ENCODE data around the gene PCDHGA9. TPM values are rescaled to one million over a fixed set of nuclear protein-coding genes. Genes with fewer than 3 reads are reported as not detected.

PCDHGA9 gene
- total and polyA plus RNA-seq, 9 of the 15 experiments (the other 6 are each of a cell fraction or from before 2014, with no cell fraction given), result 0.03 to 0.18 (median 0.11) TPM; not detected in 2

- TF ChIP-seq REST (IDR thresholded peaks at IDR 0.05; ENCODE audit: borderline replicate concordance) (peak; percentile 15; the same call in 1 of the 2 replicates), REST (CRISPR knock-in tag; IDR thresholded peaks at IDR 0.05; ENCODE audit: low read depth) (no peak), CTCF (IDR thresholded peaks at IDR 0.05 in 2 of 3, conservative IDR thresholded peaks at IDR 0.05 in 1 of 3; ENCODE audit: insufficient read depth in 2 of 3, low read depth in 1 of 3, low read length in 3 of 3) (peak; percentile 58 to 70 (median 68)), EHMT2 (IDR thresholded peaks at IDR 0.05) (0 out of 2 replicates have a peak, but pooled peaks have one; percentile 18), ZNF449 (CRISPR knock-in tag; IDR thresholded peaks at IDR 0.05) (no peak)
These were observed 42.7 kb upstream of the PCDHGA9 start, which contains the start of gene PCDHGB2 (continued) for GRCh38 chr5:141359790-141360426.
